ENCODE data around the gene DNAH7.

Gene DNAH7

DNA sequence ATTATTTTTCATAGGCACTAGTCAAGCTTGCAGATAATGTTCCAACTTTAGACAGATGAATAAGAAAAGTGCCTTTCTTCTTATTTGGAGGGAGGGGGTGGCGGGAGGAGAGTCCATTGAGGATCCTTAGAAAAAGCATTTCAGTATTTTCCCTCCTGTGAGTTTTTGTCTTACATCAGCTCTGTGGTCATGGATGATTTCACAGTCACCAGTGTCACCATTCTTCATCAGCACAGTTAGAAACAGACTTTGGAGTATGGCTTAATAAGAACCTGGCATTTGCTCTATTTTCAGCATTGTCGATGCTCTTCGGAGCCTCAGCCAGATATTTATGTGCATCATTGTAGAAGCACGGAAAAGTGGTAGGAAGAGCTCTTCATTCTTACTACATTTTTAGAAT is 341.5 kb downstream of the DNAH7 start:
- no peaks in the 10 kb centered on the region for H3K27me3 ChIP-seq (ENCODE audit: insufficient read depth, low read depth)
- no peak overlapping the region for H3K4me3 ChIP-seq (IDR thresholded peaks at IDR 0.05; ENCODE audit: insufficient read depth, low read depth, low read length)
- no peak overlapping the region for H2AFZ ChIP-seq (ENCODE audit: low read depth)
- no peaks in the 10 kb centered on the region for H3K4me1 ChIP-seq (ENCODE audit: low read depth, poor library complexity, severe bottlenecking)
- H3K27ac ChIP-seq: no peak overlapping the region
- no peak overlapping the region for H3K9ac ChIP-seq
- no peaks in the 10 kb centered on the region for H3K36me3 ChIP-seq (ENCODE audit: insufficient read depth)
- H4K20me1 ChIP-seq (ENCODE audit: insufficient read depth): no peaks in the 10 kb centered on the region
- TF ChIP-seq CTCF (conservative IDR thresholded peaks at IDR 0.05; ENCODE audit: low read depth, low read length): no peak
- H3K79me2 ChIP-seq (ENCODE audit: insufficient read depth, low read depth): no peaks in the 10 kb centered on the region
- H3K4me2 ChIP-seq: no peak overlapping the region

DNA sequence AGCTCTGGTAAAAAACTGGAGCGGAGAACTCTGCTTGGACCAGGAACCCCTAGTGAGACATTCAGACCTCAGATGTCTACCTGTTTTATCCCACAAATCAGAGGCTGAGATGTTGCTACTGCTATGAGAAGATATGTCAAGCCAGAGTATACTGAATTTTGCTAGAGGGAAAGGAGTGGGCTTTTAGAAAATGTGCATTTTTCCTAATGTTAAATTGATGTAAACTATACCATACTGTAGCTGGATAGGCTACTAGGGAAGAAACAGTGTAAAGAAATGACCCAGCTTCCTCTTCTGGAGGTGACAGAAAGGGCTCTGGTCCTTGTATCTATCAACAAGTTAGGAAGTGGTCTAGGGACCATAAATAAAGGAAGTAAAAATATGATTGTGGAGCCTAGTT is 346.6 kb downstream of the DNAH7 start:
- no peaks in the 10 kb centered on the region for H3K36me3 ChIP-seq (ENCODE audit: insufficient read depth)
- no peak for TF ChIP-seq CTCF (conservative IDR thresholded peaks at IDR 0.05; ENCODE audit: low read depth, low read length)
- no peak overlapping the region for H3K4me2 ChIP-seq

GRCh38 chr2:195721042-195721441 is 347.6 kb downstream of the DNAH7 start:
- Histone ChIP-seq H4K20me1 (ENCODE audit: insufficient read depth) (no peaks in the 10 kb centered on the region), H2AFZ (ENCODE audit: low read depth) (no peak overlapping the region), H3K27ac (no peak overlapping the region), H3K4me1 (ENCODE audit: low read depth, poor library complexity, severe bottlenecking) (no peaks in the 10 kb centered on the region), H3K27me3 (ENCODE audit: insufficient read depth, low read depth) (no peaks in the 10 kb centered on the region), H3K9ac (no peak overlapping the region), H3K36me3 (ENCODE audit: insufficient read depth) (no peaks in the 10 kb centered on the region; the same call in 1 of the 2 replicates), H3K79me2 (ENCODE audit: insufficient read depth, low read depth) (no peaks in the 10 kb centered on the region), H3K4me2 (no peak overlapping the region), H3K4me3 (IDR thresholded peaks at IDR 0.05; ENCODE audit: insufficient read depth, low read depth, low read length) (no peak overlapping the region)
- no peak for TF ChIP-seq CTCF (conservative IDR thresholded peaks at IDR 0.05; ENCODE audit: low read depth, low read length)

More for the DNA sequence above, 346.6 kb downstream of the DNAH7 start:
- H3K4me3 ChIP-seq (IDR thresholded peaks at IDR 0.05; ENCODE audit: insufficient read depth, low read depth, low read length): no peak overlapping the region
- H3K27me3 ChIP-seq (ENCODE audit: insufficient read depth, low read depth): no peaks in the 10 kb centered on the region
- H3K27ac ChIP-seq: no peak overlapping the region
- no peaks in the 10 kb centered on the region for H3K4me1 ChIP-seq (ENCODE audit: low read depth, poor library complexity, severe bottlenecking)
- no peaks in the 10 kb centered on the region for H3K79me2 ChIP-seq (ENCODE audit: insufficient read depth, low read depth)
- no peak overlapping the region for H3K9ac ChIP-seq
- H4K20me1 ChIP-seq (ENCODE audit: insufficient read depth): no peaks in the 10 kb centered on the region
- no peak overlapping the region for H2AFZ ChIP-seq (ENCODE audit: low read depth)

DNA sequence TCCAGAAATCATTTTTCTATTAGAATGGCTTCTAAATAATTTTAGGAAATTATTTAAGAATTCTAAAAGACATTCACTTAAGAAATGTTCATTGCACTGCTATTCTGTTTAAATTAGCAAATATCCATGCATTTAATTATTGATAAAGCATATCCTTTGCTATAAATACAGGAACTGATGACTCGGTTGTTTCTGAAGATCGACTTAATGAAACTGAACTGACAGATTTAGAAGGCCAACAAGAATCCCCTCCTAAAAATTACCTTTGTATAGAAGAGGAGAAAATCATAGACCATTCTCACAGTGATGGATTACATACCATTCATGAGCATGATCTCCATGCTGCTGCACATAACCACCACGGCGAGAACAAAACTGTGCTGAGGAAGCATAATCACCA is 352.2 kb downstream of the DNAH7 start:
- Histone ChIP-seq H3K4me2 (no peak overlapping the region), H3K27ac (no peak overlapping the region), H3K79me2 (ENCODE audit: insufficient read depth, low read depth) (no peaks in the 10 kb centered on the region), H3K9ac (no peak overlapping the region), H3K36me3 (ENCODE audit: insufficient read depth) (peaks cover 4% of the 10 kb centered on the region; the same call in 1 of the 2 replicates), H2AFZ (ENCODE audit: low read depth) (no peak overlapping the region), H3K4me3 (IDR thresholded peaks at IDR 0.05; ENCODE audit: insufficient read depth, low read depth, low read length) (no peak overlapping the region), H3K4me1 (ENCODE audit: low read depth, poor library complexity, severe bottlenecking) (no peaks in the 10 kb centered on the region), H3K27me3 (ENCODE audit: insufficient read depth, low read depth) (no peaks in the 10 kb centered on the region), H4K20me1 (ENCODE audit: insufficient read depth) (no peaks in the 10 kb centered on the region)
- no peak for TF ChIP-seq CTCF (conservative IDR thresholded peaks at IDR 0.05; ENCODE audit: low read depth, low read length)
